HepG2 (cell line): ENCODE data around the gene PXMP4. TPM values are rescaled to one million over a fixed set of nuclear protein-coding genes. Genes with fewer than 3 reads are reported as not detected.

Experiments
- ATF4 ChIP-seq, 2 experiments: fragments of 450-650 bp in 1 of 2; sonication (generic) in 1 of 2; formaldehyde crosslinking; IDR thresholded peaks; 2 replicates each; pipeline versions ENCODE4 v1.5.0 to v1.8.0; 2020 to 2022; ENCODE audit warnings: mild to moderate bottlenecking in 1 of 2, missing genetic modification reagents in 1 of 2
- FOXJ3 ChIP-seq: sonication (generic); formaldehyde crosslinking; IDR thresholded peaks from 2 replicates; pipeline ENCODE4 v1.4.0; 2020; ENCODE audit warnings: missing genetic modification reagents, mild to moderate bottlenecking, borderline replicate concordance
- FOXP1 ChIP-seq, 2 experiments: fragments of 450-650 bp in 1 of 2; IDR thresholded peaks; 2 replicates each; pipeline ENCODE4 v1.6.1; 2017 to 2018; ENCODE audit warnings: antibody characterized with exemption in 1 of 2
- HMG20B ChIP-seq: conservative IDR thresholded peaks from 2 replicates; pipeline ENCODE4 v1.6.1; 2016; ENCODE audit warnings: missing genetic modification reagents, missing compliant biosample characterization
- HOXA9 ChIP-seq: sonication (generic); formaldehyde crosslinking; IDR thresholded peaks from 2 replicates; pipeline ENCODE4 v1.8.1; 2022; ENCODE audit warnings: missing genetic modification reagents, mild to moderate bottlenecking, moderate library complexity, borderline replicate concordance
- IKZF1 ChIP-seq: fragments of 450-650 bp; IDR thresholded peaks from 2 replicates; pipeline ENCODE4 v1.7.1; 2016
- IRF2 ChIP-seq: IDR thresholded peaks from 2 replicates; pipeline ENCODE4 v1.6.1; 2018; ENCODE audit warnings: missing genetic modification reagents, missing compliant biosample characterization
- KLF6 ChIP-seq: IDR thresholded peaks from 2 replicates; pipeline ENCODE4 v1.8.0; 2016; ENCODE audit warnings: missing biosample characterization, missing genetic modification reagents
- MYPOP ChIP-seq: sonication (generic); formaldehyde crosslinking; IDR thresholded peaks from 2 replicates; pipeline ENCODE4 v1.8.1; 2023; ENCODE audit warnings: mild to moderate bottlenecking, moderate library complexity, missing genetic modification reagents
- RAD51 ChIP-seq: fragments of 450-650 bp; IDR thresholded peaks from 2 replicates; pipeline ENCODE4 v1.6.1; 2016; ENCODE audit warnings: borderline replicate concordance
- SKIL ChIP-seq: sonication (generic); formaldehyde crosslinking; IDR thresholded peaks from 2 replicates; pipeline ENCODE4 v1.8.0; 2022; ENCODE audit warnings: missing genetic modification reagents, mild to moderate bottlenecking, moderate library complexity, borderline replicate concordance
- SOX5 ChIP-seq: IDR thresholded peaks from 2 replicates; pipeline ENCODE4 v1.6.1; 2016; ENCODE audit warnings: borderline replicate concordance
- SRSF4 ChIP-seq: fragments of 200-400 bp; formaldehyde crosslinking; IDR thresholded peaks from one replicate; pipeline ENCODE4 v1.6.1; 2018; ENCODE audit warnings: mild to moderate bottlenecking, low read depth, low read length, moderate library complexity; ENCODE audit not compliant: poor library complexity, severe bottlenecking
- SRSF9 ChIP-seq: fragments of 200-400 bp; formaldehyde crosslinking; IDR thresholded peaks from 2 replicates; pipeline ENCODE4 v1.6.1; 2018; ENCODE audit warnings: borderline replicate concordance, mild to moderate bottlenecking, low read depth, low read length; ENCODE audit not compliant: insufficient read depth, poor library complexity, severe bottlenecking
- TBX3 ChIP-seq: fragments of 450-650 bp; IDR thresholded peaks from 2 replicates; pipeline ENCODE4 v1.6.1; 2017; ENCODE audit warnings: antibody characterized with exemption, mild to moderate bottlenecking, inconsistent platforms, borderline replicate concordance
- THAP11 ChIP-seq: IDR thresholded peaks from 2 replicates; pipeline ENCODE4 v1.6.1; 2016; ENCODE audit warnings: missing biosample characterization, missing genetic modification reagents
- TOE1 ChIP-seq: sonication (generic); formaldehyde crosslinking; IDR thresholded peaks from 2 replicates; pipeline ENCODE4 v1.4.0; 2020; ENCODE audit warnings: mild to moderate bottlenecking, missing genetic modification reagents
- YY1 ChIP-seq: IDR thresholded peaks from 2 replicates; pipeline ENCODE4 v1.6.1; 2011; ENCODE audit warnings: low read length, low read depth, moderate library complexity, mild to moderate bottlenecking; ENCODE audit not compliant: insufficient read depth, insufficient replicate concordance
- ZFP90 ChIP-seq: sonication (generic); formaldehyde crosslinking; IDR thresholded peaks from 2 replicates; pipeline ENCODE4 v1.8.0; 2022; ENCODE audit warnings: missing genetic modification reagents, mild to moderate bottlenecking, inconsistent platforms, borderline replicate concordance
- ZFX ChIP-seq: sonication (generic); formaldehyde crosslinking; IDR thresholded peaks from 2 replicates; pipeline ENCODE4 v1.4.0; 2020; ENCODE audit warnings: mild to moderate bottlenecking, low read depth, missing genetic modification reagents, moderate library complexity
- ZKSCAN8 ChIP-seq: IDR thresholded peaks from 2 replicates; pipeline ENCODE4 v1.6.1; 2016; ENCODE audit warnings: borderline replicate concordance, missing genetic modification reagents, missing compliant biosample characterization
- ZNF10 ChIP-seq: sonication (generic); formaldehyde crosslinking; IDR thresholded peaks from 2 replicates; pipeline ENCODE4 v1.4.0; 2020; ENCODE audit warnings: mild to moderate bottlenecking, low read depth, missing genetic modification reagents, borderline replicate concordance
- ZNF12 ChIP-seq: sonication (generic); formaldehyde crosslinking; IDR thresholded peaks from 2 replicates; pipeline ENCODE4 v1.5.0; 2020; ENCODE audit warnings: missing genetic modification reagents
- ZNF253 ChIP-seq: sonication (generic); formaldehyde crosslinking; IDR thresholded peaks from 2 replicates; pipeline ENCODE4 v1.8.0; 2022; ENCODE audit warnings: mild to moderate bottlenecking, missing genetic modification reagents, borderline replicate concordance
- ZNF430 ChIP-seq: sonication (generic); formaldehyde crosslinking; IDR thresholded peaks from 2 replicates; pipeline ENCODE4 v1.9.0; 2021; ENCODE audit warnings: mild to moderate bottlenecking, missing genetic modification reagents
- ZNF44 ChIP-seq: sonication (generic); formaldehyde crosslinking; IDR thresholded peaks from 2 replicates; pipeline ENCODE4 v1.5.1; 2020; ENCODE audit warnings: mild to moderate bottlenecking, missing genetic modification reagents
- ZNF704 ChIP-seq: sonication (generic); formaldehyde crosslinking; IDR thresholded peaks from 2 replicates; pipeline ENCODE4 v1.8.1; 2023; ENCODE audit warnings: mild to moderate bottlenecking, inconsistent platforms, moderate library complexity, missing genetic modification reagents, borderline replicate concordance
- polyA plus RNA-seq, 8 experiments: library from polyadenylated mRNA; depleted of rRNA in 3 of 8; stranded (reverse) in 7 of 8; unstranded in 1 of 8; fragments of >200 nt; fragmentation: Illumina TruSeq in 4 of 8; extraction: Trizol in 4 of 8; gene quantifications; 2 replicates each; pipeline versions ENCODE4 v1.2.1 to v1.2.3, GENCODE V29; 2011 to 2016; ENCODE audit warnings: low read depth in 4 of 8, missing spikeins in 1 of 8, mixed read lengths in 1 of 8; ENCODE audit not compliant: insufficient read depth in 1 of 8
- total RNA-seq, 5 experiments: library from RNA; depleted of rRNA; stranded (reverse); fragments of >200 nt; fragmentation: Illumina TruSeq; extraction: Trizol; gene quantifications; 2 replicates each; pipeline ENCODE4 v1.2.3, GENCODE V29; 2016; ENCODE audit warnings: low read depth in 1 of 5

Gene PXMP4
- total and polyA plus RNA-seq, 2 of the 13 experiments (the other 11 are each of a cell fraction or from before 2014, with no cell fraction given): not detected

GRCh38 chr20:33689973-33690372 is 30.1 kb downstream of the PXMP4 start (continued):
- no peak for TF ChIP-seq KLF6 (CRISPR knock-in tag)
- TF ChIP-seq RAD51: no peak
- TF ChIP-seq ZNF430: peak; percentile 16; the same call in 1 of the 2 replicates
- TF ChIP-seq ATF4 (CRISPR knock-in tag; IDR thresholded peaks at IDR 0.05): no peak
- no peak for TF ChIP-seq FOXP1 (IDR thresholded peaks at IDR 0.05)
- peak; percentile 76 for TF ChIP-seq FOXP1 (CRISPR knock-in tag; IDR thresholded peaks at IDR 0.05)
- TF ChIP-seq YY1: no peak
- TF ChIP-seq ZNF44 (CRISPR knock-in tag): no peak
- no peak; the same call in 1 of the 2 replicates for TF ChIP-seq ZNF704 (CRISPR knock-in tag)
- TF ChIP-seq SOX5 (CRISPR knock-in tag): 0 out of 2 replicates have a peak, but pooled peaks have one; percentile 41
- no peak for TF ChIP-seq ZKSCAN8 (CRISPR knock-in tag)
- no peak for TF ChIP-seq SRSF9
- no peak for TF ChIP-seq HOXA9 (CRISPR knock-in tag)
- no peak for TF ChIP-seq TBX3
- TF ChIP-seq THAP11 (CRISPR knock-in tag): 0 out of 2 replicates have a peak, but pooled peaks have one; percentile 8
- no peak for TF ChIP-seq HMG20B (CRISPR knock-in tag)
- TF ChIP-seq MYPOP (CRISPR knock-in tag): no peak
- TF ChIP-seq ZNF253 (CRISPR knock-in tag): no peak
- no peak for TF ChIP-seq IKZF1
- no peak for TF ChIP-seq SKIL (CRISPR knock-in tag)
- TF ChIP-seq ZFX: no peak
- TF ChIP-seq IRF2: no peak
- no peak for TF ChIP-seq SRSF4
- no peak for TF ChIP-seq ZNF10 (CRISPR knock-in tag)
- TF ChIP-seq ZFP90 (CRISPR knock-in tag): no peak
- TF ChIP-seq TOE1: no peak
- no peak for TF ChIP-seq FOXJ3 (CRISPR knock-in tag)
- no peak for TF ChIP-seq ZNF12 (CRISPR knock-in tag)
